ENCODE measurements around the gene NEGR1.

DNA sequence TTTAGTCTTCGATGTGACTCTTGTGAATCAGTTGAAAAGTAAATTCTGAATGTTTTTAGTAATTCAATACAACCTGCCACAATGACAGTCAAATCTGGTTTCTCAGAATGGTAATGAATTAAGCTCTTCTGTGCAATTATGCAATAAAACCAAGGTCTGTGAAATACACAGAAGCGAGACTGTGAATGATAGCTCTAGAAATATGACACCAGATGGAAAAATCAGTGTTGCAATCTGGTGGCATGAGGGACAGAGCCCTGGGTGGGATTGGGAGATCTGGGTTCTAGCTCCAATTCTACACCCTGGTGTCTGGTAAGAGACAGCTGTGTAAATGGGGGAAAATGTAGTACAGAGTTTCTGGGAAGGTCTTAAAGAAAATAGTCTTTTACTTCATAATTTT, 615.1 kb downstream of the NEGR1 start:
- TF ChIP-seq, protein P1, sequence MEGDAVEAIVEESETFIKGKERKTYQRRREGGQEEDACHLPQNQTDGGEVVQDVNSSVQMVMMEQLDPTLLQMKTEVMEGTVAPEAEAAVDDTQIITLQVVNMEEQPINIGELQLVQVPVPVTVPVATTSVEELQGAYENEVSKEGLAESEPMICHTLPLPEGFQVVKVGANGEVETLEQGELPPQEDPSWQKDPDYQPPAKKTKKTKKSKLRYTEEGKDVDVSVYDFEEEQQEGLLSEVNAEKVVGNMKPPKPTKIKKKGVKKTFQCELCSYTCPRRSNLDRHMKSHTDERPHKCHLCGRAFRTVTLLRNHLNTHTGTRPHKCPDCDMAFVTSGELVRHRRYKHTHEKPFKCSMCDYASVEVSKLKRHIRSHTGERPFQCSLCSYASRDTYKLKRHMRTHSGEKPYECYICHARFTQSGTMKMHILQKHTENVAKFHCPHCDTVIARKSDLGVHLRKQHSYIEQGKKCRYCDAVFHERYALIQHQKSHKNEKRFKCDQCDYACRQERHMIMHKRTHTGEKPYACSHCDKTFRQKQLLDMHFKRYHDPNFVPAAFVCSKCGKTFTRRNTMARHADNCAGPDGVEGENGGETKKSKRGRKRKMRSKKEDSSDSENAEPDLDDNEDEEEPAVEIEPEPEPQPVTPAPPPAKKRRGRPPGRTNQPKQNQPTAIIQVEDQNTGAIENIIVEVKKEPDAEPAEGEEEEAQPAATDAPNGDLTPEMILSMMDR (conservative IDR thresholded peaks at IDR 0.05) = no peak
- no peak for TF ChIP-seq EZH2 (IDR thresholded peaks at IDR 0.05; ENCODE audit: low read depth)

All from PC-9 (cell line).